HG03342 (cell line): Measurements from ENCODE around the gene TLL1.

ENCODE experiments used
- ATAC-seq: cut with Tn5 transposase; IDR thresholded peaks from one replicate; pipeline ENCODE4 v1.9.1; 2021; ENCODE audit warnings: mild to moderate bottlenecking, moderate library complexity; ENCODE audit not compliant: unreplicated experiment

TLL1 gene

DNA sequence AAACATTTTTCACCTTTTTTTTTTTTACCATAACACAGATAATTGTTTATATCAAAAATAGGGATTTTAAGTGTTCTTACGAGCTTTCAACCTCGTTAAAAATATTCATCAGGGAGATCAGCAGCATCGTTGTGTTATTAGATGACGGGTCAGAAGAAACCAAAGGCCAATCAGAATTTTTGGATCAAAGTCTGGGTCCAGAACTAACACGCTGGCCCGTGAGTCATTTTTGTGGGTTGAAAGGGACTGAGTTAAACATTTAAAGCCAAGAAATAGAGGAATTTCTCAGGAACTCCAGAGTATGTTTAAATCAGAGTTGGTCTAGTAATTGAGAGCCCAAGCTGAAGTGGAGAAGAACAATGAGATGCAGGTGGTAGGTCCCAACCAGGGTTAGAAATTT is 170.8 kb downstream of the TLL1 start:
- ATAC-seq: no peak

DNA sequence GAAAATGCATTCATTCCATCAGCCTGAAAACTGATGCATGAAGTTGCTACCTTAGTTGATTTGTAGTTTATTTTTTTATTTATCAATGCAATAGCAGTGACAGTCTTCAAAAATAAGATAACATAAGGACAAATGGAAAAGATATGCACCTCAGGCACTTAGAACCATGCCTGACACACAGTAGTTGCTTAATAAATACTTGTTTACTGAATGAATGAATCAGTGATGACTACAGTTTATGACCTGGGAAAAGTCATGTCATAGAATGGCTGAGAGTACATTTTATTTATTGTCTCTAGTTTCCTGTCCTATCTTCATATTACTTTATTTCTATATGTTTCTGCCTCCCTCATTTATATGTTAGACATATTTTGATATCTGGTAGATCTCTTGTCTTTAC is 171.8 kb downstream of the TLL1 start:
- no peak for ATAC-seq

DNA sequence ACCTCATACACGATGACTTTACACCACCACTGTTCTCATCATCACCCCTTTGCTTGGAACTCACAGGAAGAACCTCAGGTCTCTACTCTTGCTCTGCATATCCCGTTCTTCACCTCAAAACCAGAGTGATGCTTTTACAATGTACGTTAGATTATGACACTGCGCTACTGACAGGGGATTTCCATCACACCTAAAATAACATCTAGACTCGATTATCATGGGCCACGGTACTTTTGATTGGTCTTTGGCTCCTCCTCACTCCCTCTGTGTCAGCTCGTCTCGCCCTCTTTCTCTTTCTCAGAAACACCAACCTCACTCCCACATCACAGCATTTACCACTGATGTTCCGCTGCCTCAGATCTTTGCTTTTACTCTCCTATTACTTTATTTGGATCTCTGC is 172.4 kb downstream of the TLL1 start:
- no peak for ATAC-seq

DNA sequence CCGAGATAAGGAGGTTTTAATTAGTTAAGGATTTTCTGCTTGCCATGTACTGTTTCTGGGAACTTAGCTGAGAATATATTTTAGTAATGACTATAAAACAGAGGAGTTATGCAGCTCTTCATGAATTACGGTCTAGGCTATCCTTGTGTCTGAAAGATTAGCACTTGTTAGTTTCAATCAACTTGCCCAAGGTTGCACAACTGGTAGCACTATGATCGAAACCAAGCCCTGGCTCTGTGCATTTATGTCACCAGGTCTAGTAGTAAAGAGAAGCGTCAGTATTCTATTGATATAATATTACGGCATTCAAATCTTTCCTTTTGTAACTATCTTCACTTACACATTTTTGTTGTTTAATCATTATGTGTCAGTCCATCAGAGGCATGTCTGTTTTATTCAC is 176.0 kb downstream of the TLL1 start:
- ATAC-seq: no peak

DNA sequence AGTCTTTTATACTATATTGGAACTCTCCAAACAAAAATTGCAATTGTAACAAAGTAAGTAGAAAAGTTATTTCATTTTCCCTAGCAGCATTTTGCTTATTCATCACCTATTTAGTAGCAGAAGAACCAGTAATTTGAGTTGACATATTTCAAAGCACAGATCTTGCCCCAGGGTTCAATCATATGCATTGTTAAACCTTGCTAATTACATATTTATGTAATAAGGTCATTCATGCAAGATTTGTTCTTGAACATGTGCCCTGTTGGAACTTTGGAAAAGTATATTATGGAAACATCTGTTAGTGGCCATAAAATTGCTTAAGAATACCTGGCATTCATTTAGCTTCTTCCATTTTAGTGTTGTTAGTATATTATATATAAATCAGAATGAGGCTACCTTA is 191.7 kb downstream of the TLL1 start:
- ATAC-seq: no peak

DNA sequence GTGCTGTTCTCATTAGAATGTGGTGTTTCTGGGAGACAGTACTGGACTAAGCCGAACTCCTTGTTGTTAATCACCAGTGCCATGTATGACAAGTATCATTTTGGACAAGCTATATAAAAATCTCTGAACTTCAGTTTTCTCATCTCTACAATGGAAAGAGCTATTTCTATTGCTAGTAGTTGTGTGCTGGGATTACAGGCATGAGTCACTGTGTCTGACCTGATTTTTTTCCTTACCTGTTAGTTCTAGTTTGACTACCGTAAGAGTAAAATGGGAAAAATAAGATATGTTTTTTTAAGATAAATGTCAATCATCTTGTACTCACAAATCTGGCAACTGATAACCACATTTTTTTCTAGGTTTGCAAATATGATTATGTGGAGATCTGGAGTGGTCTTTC is 192.3 kb downstream of the TLL1 start:
- ATAC-seq: no peak

DNA sequence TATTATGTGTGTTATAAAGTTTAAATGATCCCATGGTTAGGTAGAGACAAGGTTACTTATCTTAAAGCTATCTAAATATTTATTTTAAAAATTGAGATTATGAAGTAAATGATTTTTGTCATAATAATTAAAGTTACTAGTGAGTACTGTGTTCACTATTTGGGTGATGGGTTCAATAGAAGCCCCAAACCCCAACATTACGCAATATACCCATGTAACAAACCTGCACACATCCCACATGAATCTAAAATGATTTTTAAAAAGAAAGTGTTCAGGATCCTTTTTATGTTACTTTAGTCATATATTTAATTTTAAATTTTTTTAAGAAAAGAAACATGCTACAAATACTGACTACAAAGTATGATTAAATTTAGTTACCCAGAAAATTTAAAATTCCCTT is 193.9 kb downstream of the TLL1 start:
- ATAC-seq: no peak

DNA sequence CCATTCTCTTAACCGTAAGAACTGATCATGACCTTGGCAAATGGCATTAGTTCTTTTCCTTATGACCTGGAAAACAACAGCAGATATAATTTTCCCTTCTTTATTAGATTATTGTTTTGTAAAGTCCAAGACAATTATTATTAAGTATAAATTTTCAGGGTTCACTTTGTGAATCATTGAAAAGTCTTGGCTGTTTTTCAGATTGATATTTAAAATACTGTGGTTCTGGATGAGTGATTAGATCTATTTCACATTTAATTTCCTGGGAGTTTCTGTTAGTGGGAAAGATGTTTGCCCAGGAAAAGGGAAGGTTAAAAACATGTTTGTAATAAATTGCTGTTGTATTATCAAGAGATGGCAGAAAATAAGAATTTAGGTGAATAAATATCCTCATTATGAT is 194.9 kb downstream of the TLL1 start:
- no peak for ATAC-seq

DNA sequence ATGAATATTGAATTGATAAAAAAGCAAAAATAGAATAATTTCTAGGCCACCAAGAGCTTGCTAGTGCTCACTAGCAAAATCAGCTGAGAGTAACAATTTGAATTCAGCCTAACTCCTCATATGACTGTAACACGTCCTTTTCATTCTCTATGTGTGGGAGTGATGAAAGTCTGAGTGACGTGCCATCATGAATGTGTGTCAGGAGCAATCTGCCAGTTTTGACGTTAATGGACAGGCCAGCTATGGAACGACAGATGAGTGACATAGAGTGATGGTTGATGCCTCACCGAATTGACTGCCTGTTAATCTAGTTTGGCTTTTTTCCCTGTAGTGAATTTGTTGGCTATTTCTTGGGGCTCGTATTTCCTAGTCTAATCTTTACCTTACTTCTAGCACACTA is 200.7 kb downstream of the TLL1 start:
- no peak for ATAC-seq

DNA sequence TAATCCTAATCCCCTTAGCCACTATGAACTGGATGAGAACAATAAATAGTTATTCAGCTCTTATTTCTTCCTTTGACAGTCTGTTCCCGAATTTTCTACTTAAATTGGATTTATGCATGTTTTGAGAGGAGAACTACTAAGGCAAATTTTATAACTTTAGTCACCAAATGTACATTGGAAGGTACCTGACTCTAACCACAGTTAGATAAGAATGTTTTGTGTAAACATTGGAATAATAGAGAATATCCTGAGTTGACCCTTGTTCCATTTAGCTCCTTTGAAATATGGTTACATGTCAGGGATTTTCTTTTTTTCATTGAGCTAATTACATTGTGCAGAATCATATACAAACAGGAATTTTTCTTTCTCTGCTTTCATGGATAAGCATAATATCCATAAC is 202.6 kb downstream of the TLL1 start:
- no peak for ATAC-seq

DNA sequence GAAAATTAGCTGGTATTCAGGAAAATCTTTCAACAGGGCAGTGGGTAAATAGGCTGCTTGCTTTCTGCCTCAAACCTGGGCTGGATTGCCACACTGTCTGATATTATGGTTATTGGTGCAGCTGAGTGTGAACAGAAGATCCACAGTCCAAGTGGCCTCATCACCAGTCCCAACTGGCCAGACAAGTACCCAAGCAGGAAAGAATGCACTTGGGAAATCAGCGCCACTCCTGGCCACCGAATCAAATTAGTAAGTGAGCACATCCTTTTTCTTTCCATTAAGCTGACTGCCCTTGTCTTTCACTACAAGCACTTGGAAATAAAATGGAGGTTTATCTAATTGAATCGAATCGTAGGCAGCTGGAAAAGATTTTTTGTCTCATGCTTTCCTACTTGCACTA is 204.7 kb downstream of the TLL1 start:
- no peak for ATAC-seq

DNA sequence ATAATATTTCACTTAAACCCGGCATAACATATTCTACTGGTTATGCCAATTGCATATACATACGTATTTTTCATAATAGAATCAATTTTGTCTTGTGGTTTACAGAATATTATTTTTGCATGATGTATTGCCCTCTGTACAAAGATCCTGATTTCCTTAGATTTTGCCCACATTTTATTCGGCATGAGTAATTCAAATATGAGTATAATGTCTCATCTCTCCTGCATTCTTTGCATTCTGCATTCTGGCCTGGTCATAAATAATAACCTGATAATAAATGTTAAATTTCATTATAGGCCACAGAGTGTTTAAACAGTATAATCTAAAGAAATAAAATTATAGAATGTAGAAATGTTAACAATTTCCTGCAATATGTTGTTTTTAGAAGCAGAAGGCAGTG is 205.3 kb downstream of the TLL1 start:
- no peak for ATAC-seq

DNA sequence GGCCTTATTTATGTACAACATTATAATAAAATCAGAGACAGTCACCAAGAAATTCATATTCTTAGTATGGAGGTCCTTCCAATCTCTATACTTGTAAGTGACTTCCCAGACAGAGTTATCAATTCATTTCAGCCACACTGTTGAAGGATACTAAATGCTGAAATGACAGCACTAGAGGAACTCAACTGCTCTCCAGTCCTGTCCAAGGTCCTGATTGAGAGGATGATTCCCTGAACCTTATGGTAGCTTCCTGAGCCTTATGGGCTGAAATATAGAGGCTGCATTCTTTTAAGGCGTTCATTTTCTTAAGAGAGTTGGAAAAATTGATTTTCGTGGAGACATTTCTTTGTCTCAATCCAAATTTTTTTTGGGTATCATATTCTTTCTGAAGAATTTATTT is 205.9 kb downstream of the TLL1 start:
- ATAC-seq: no peak

DNA sequence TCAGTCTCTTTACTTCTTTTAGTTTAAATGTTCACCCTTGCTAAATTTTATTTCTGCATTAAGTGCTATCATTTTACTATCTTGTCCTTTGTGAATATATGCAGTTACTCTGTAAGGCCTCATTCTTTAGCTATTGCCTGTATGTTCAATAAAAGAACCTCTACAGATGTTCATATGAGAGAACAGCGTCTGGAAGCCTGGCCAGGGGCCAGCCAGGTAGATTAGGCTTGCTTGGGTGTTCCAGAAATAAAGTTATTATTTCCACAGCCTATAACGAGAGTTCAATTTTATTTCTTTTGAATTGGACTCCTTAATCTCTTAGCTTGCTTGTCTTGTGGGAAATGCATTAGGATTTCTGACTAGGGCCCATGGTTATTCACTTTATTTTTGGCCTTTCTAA is 214.5 kb downstream of the TLL1 start:
- no peak for ATAC-seq

DNA sequence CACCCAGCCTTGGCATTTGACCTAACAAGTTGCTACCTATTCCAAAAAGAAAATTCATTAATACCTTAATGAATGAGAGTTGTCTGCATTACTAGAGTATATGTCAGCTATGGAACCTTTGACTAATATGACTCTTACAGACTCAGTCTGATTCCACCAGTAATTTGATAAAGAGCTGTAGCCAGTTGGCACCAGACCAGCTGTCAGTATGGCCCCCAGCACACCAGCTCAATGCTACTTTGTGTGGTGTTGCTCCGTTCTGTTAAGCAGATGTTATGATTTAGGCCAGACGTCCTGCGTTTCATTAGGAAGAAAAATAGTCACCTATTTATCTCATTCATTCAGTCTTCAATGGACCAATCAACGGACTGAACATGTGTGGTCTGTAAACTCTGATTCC is 215.5 kb downstream of the TLL1 start:
- ATAC-seq: no peak

DNA sequence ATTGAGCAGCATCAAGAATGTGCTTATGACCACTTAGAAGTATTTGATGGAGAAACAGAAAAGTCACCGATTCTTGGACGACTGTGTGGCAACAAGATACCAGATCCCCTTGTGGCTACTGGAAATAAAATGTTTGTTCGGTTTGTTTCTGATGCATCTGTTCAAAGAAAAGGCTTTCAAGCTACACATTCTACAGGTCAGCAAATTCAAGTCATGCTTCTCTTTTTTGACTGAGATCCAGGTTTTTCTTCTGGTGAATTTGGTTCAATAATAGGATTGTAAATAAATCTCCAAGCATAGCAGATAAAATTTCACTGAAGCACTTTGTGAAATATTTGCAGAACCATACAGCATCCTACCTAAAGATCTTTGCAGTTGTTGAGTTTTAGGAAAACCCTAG is 218.1 kb downstream of the TLL1 start:
- no peak for ATAC-seq

DNA sequence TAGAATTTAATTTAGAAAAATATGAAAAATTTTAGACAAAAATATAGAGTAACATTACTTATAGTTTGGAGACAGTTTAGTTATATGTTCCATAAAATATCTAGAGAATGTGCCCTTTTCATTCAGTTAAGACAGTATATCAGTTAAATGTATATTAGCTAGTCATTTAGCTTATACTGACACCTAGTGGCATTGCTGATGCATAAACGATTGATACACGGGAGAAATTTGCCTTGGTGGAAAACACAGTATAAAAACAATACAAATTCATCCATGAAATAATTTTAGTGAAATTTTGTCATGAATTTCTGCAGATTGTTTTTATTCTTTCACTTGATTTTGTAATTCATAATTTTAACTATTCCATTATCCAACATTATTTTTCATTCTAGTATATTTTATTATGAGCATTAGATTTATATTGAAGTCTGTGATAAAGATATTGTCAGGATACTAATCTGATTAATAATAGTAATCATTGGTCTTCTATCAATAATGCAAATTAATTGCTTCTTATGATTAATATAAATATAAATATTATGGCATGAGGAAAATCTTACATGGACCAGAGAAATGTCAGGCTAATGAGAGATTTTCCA is 219.0 kb downstream of the TLL1 start:
- ATAC-seq: peak; percentile 90

DNA sequence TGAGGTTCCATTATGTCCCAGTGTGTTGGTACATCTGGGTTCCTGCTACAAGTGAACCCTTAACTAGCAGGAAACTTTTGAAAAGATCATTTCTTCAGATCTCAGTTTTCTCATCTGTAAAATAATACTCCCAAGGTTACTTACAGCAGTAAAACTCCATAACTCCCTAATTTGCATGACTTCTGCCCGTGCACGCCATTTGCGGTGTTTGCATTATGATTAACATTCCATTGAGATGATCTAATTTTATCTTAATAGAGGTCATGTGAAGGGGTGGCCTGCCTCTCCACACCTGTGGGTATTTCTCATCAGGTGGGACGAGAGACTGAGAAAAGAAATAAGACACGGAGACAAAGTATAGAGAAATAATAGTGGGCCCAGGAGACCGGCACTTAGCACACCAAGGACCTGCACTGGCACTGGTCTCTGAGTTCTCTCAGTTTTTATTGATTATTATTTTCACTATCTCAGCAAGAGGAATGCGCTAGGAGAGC is 219.8 kb downstream of the TLL1 start:
- no peak for ATAC-seq

DNA sequence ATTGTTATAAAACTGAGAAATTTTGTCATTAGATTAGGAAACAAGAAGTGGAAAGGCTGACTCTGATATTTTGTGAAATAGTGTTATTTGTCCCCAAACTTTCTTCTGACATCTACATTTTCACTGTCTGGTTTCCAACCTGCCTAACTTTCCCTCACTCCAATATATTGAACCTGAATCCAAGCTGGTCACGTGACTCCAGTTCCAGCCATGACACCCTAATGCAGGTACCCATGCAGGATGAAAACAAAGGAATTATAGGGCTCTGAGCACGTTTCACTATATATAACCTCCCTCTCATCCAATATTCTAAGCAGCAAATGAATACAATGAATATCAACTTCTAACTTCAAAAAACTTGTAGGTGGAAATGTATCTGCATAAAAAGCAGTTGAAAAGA is 231.6 kb downstream of the TLL1 start:
- no peak for ATAC-seq

DNA sequence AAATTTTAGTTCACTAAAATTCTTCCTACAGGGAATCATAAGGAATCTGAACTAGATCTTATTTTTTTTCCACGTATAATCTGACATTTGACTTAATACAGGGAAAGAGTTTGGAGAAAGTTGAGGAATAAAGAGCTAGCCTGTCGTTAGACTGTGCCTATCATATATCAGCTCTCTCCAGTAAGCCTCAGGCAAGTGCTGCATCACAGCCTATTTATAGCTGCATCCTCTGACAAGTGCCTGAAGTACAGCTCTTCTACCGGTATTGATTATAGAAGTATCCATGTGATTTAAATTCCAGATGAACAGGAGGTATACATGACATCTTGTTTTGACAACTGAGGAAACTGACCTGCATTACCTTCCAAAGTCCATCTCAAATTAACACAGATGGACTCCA is 248.9 kb downstream of the TLL1 start:
- ATAC-seq: no peak

DNA sequence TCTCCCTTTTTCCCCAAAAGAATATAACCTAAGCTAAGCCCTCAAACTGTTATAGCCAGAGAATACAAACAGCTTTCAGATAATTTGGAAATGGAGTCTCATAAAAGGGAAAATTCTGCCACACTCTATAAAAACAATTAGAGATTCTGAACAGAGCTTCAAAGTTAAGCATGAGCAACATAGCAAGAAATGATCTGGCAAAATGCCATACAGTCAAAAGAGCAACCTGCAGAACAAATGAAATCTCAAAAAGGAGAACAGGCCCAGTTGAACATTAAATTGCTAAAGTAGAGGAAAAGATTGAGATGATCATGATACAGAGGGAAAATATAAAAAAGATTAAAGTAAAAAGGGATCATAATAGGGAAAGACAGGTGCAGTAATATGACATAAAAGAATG is 250.5 kb downstream of the TLL1 start:
- no peak for ATAC-seq

DNA sequence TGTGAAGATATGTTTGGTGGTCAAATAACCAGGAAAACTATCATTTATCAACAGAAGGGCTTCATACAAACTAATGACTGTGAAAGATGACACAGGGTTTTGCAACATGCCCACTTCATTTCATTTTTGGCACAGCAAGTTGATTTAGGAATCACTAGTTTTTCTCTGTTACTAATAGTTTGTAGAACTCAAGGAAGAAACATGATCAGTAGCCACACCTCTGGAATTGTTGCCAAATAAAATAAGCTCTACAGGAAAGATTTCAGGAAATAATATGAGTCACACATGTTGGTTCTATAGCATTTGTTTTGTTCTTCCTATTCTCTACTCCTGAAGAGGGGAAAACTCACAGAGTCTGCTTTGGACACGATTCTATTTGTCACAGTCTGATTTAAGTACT is 255.4 kb downstream of the TLL1 start:
- no peak for ATAC-seq

DNA sequence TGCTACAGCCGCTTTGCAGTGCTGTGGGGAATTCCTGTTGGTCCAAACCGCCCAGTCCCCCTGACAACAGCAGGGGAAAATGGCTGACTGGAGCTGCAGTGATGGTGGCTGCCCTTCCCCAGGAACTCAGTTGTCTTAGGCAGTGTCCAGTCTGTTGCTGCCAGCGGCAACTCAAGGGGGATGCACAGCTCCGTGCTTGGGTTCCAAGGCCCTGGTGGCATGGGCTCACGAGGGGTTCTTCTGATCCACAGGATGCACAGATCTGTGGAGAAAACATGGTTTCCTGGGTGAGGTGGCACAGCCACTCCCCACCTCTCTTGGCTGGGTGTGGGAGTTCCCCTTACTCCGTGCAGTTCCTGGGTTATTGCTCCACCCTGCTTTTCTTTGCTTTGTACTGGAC is 261.2 kb downstream of the TLL1 start:
- ATAC-seq: no peak

DNA sequence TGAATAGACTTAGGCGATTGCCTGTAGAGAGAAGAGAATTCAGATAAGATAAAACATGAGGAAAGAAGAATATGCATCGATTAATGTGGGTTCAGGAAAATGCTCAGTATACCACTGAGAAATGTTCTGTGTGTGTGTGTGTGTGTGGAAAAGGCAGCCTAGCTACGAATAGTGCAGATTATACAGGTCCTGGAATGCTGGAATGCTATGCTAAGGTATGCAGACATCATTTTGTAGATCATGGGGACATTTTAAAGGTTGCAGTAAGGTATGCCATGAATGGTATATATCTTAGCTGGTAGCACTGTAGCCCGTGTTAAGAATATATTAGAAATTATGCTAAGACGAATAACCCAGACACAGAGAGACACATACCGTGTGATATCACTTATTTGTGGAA is 267.9 kb downstream of the TLL1 start:
- ATAC-seq: no peak
